Gastroesophageal sphincter (tissue), 3 donors: Measurements from ENCODE around the gene POLR2F.

Experiments
- EP300 ChIP-seq: sonication (generic); formaldehyde crosslinking; IDR thresholded peaks from one replicate; pipeline ENCODE4 v1.6.1; 2017; ENCODE audit warnings: antibody characterized with exemption, mild to moderate bottlenecking
- POLR2A ChIP-seq, 2 donors: fragments of 450-650 bp; IDR thresholded peaks; one replicate each; pipeline ENCODE4 v1.6.1; 2017; ENCODE audit warnings: antibody characterized with exemption in 2 of 2, mild to moderate bottlenecking in 2 of 2, moderate library complexity in 1 of 2
- POLR2AphosphoS5 ChIP-seq: sonication (generic); formaldehyde crosslinking; IDR thresholded peaks from one replicate; pipeline ENCODE4 v1.6.1; 2017; ENCODE audit warnings: antibody characterized with exemption
- TF ChIP-seq, protein P1 (sequence below), 4 experiments: fragments of 200-600 bp in 2 of 4; fragments of 450-650 bp in 2 of 4; sonication (generic) in 1 of 4; IDR thresholded peaks; one replicate each; pipeline ENCODE4 v1.5.1; 2017 to 2019; ENCODE audit warnings: antibody characterized with exemption in 4 of 4, mild to moderate bottlenecking in 2 of 4, moderate library complexity in 2 of 4

DNA sequence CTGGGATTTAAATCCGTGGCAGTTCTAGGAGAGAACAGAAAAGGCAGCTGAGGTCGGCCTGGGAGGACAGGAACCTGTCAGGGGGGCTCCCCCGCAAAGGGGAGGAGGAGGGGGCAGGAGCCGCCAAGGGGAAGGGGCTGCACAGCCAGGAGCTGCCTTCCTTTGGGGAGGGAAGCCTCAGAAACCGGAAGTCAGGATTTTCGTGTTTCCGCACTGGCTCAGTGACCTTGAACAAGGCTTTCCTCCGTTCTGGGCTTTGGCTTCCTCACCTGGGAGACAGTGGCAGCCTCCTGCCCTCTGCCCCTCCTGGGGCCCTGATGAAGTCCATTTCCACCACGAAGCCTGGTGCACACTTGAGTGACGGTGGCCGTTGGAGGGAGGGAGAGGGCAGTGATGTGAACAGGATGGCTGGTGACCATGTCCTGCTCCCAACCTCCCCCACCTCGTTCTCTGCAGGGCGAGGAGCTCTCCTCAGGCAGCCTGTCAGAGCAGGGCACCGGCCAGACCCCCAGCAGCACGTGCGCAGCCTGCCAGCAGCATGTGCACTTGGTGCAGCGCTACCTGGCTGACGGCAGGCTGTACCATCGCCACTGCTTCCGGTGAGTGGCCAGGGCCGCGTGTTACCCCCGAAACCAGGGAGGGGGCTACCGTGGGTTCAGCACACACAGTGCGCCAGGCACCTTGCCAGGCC lies 34.8 kb upstream of the POLR2F start:
- TF ChIP-seq, protein P1, sequence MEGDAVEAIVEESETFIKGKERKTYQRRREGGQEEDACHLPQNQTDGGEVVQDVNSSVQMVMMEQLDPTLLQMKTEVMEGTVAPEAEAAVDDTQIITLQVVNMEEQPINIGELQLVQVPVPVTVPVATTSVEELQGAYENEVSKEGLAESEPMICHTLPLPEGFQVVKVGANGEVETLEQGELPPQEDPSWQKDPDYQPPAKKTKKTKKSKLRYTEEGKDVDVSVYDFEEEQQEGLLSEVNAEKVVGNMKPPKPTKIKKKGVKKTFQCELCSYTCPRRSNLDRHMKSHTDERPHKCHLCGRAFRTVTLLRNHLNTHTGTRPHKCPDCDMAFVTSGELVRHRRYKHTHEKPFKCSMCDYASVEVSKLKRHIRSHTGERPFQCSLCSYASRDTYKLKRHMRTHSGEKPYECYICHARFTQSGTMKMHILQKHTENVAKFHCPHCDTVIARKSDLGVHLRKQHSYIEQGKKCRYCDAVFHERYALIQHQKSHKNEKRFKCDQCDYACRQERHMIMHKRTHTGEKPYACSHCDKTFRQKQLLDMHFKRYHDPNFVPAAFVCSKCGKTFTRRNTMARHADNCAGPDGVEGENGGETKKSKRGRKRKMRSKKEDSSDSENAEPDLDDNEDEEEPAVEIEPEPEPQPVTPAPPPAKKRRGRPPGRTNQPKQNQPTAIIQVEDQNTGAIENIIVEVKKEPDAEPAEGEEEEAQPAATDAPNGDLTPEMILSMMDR (IDR thresholded peaks at IDR 0.05): no peak
- TF ChIP-seq POLR2A (IDR thresholded peaks at IDR 0.05) (no peak), EP300 (no peak), POLR2AphosphoS5 (no peak)
